Neuronal stem cell (in vitro differentiated cells): Measurements from ENCODE around the gene DONSON.

Source experiments
- DNase-seq: peaks from one replicate; pipeline ENCODE4 v3.0.0-alpha.2; 2013; ENCODE audit warnings: low spot score
- H2AFZ ChIP-seq: one replicate; pipeline ENCODE4 v1.6.1; 2013; ENCODE audit warnings: mild to moderate bottlenecking, low read length, inconsistent platforms
- H2AK5ac ChIP-seq: 2 replicates; pipeline ENCODE4 v1.6.1; 2013; ENCODE audit warnings: low read depth, mild to moderate bottlenecking, inconsistent platforms, low read length, moderate library complexity, mixed read lengths
- H2BK120ac ChIP-seq: 2 replicates; pipeline ENCODE4 v1.6.1; 2013; ENCODE audit warnings: low read depth, mild to moderate bottlenecking, inconsistent platforms, low read length, moderate library complexity, mixed read lengths
- H2BK12ac ChIP-seq: one replicate; pipeline ENCODE4 v1.6.1; 2013; ENCODE audit warnings: low read length, inconsistent platforms
- H2BK15ac ChIP-seq: 2 replicates; pipeline ENCODE4 v1.6.1; 2013; ENCODE audit warnings: mild to moderate bottlenecking, low read length, inconsistent platforms, mixed read lengths
- H2BK5ac ChIP-seq: one replicate; pipeline ENCODE4 v1.6.1; 2013; ENCODE audit warnings: inconsistent platforms, mild to moderate bottlenecking, low read length, moderate library complexity
- H3K14ac ChIP-seq: one replicate; pipeline ENCODE4 v1.6.1; 2013; ENCODE audit warnings: low read length, inconsistent platforms
- H3K18ac ChIP-seq: 2 replicates; pipeline ENCODE4 v1.6.1; 2013; ENCODE audit warnings: low read length, inconsistent platforms
- H3K23ac ChIP-seq: 2 replicates; pipeline ENCODE4 v1.6.1; 2013; ENCODE audit warnings: low read depth, mild to moderate bottlenecking, mixed read lengths, low read length, inconsistent platforms; ENCODE audit not compliant: poor library complexity
- H3K27ac ChIP-seq: replicated peaks from 3 replicates; pipeline ENCODE4 v1.5.1; 2013; ENCODE audit warnings: low read length, inconsistent platforms
- H3K27me3 ChIP-seq, 3 experiments: 2 replicates each; pipeline ENCODE4 v1.6.1; 2013; ENCODE audit warnings: low read length in 3 of 3, mild to moderate bottlenecking in 2 of 3, inconsistent platforms in 1 of 3, low read depth in 1 of 3, mixed read lengths in 1 of 3, moderate library complexity in 1 of 3; ENCODE audit not compliant: control insufficient read depth in 3 of 3, insufficient read depth in 3 of 3
- H3K36me3 ChIP-seq, 2 donors: replicated peaks in 1 of 2; 2 replicates each; pipeline ENCODE4 v1.6.1; 2013; ENCODE audit warnings: low read length in 2 of 2; ENCODE audit not compliant: control insufficient read depth in 2 of 2, insufficient read depth in 2 of 2
- H3K4ac ChIP-seq: 2 replicates; pipeline ENCODE4 v1.6.1; 2013; ENCODE audit warnings: inconsistent platforms, mild to moderate bottlenecking, low read length, moderate library complexity
- H3K4me1 ChIP-seq, 2 donors: 1 replicate in 1 of 2; 2 replicates in 1 of 2; pipeline ENCODE4 v1.6.1; 2013; ENCODE audit warnings: low read length in 2 of 2, low read depth in 1 of 2; ENCODE audit not compliant: control insufficient read depth in 2 of 2, insufficient read depth in 1 of 2
- H3K4me2 ChIP-seq: one replicate; pipeline ENCODE4 v1.6.1; 2013; ENCODE audit warnings: mild to moderate bottlenecking, low read length, inconsistent platforms; ENCODE audit not compliant: insufficient read depth, poor library complexity, severe bottlenecking
- H3K4me3 ChIP-seq, 2 donors: 2 replicates each; pipeline ENCODE4 v1.5.1; 2013; ENCODE audit warnings: low read length in 2 of 2, mild to moderate bottlenecking in 2 of 2, inconsistent platforms in 1 of 2, moderate library complexity in 1 of 2
- H3K79me1 ChIP-seq: one replicate; pipeline ENCODE4 v1.6.1; 2013; ENCODE audit warnings: low read depth, mild to moderate bottlenecking, inconsistent platforms, low read length, moderate library complexity
- H3K9ac ChIP-seq: one replicate; pipeline ENCODE4 v1.6.1; 2013; ENCODE audit warnings: mild to moderate bottlenecking, low read depth, low read length, inconsistent platforms; ENCODE audit not compliant: poor library complexity
- H3K9me3 ChIP-seq, 2 donors: replicated peaks in 1 of 2; 2 replicates each; pipeline versions ENCODE3 to v1.6.1; 2013; ENCODE audit warnings: low read length in 2 of 2, mild to moderate bottlenecking in 2 of 2, inconsistent platforms in 1 of 2, low read depth in 1 of 2, mixed read lengths in 1 of 2, moderate library complexity in 1 of 2; ENCODE audit not compliant: control insufficient read depth in 2 of 2, insufficient read depth in 1 of 2
- H4K8ac ChIP-seq: one replicate; pipeline ENCODE4 v1.6.1; 2013; ENCODE audit warnings: low read depth, mild to moderate bottlenecking, inconsistent platforms, low read length, moderate library complexity
- H4K91ac ChIP-seq: one replicate; pipeline ENCODE4 v1.6.1; 2013; ENCODE audit warnings: low read length, low read depth, mild to moderate bottlenecking, inconsistent platforms; ENCODE audit not compliant: poor library complexity
- WGBS, 2 donors: extraction: QIAGEN DNeasy Blood & Tissue Kit; methylation state at CpG; one replicate each; pipeline ENCODE4 v1.1.7; 2013; ENCODE audit warnings: missing lambda C conversion rate in 2 of 2, mixed read lengths in 1 of 2; ENCODE audit not compliant: insufficient read length in 2 of 2, insufficient replicate concordance in 1 of 2; ENCODE audit errors: extremely low coverage in 2 of 2; 5-methylcytosine and 5-hydroxymethylcytosine counted together

Gene DONSON

GRCh38 chr21:33608559-33608958, 20.1 kb upstream of the DONSON start:
- no peak overlapping the region for H4K8ac ChIP-seq
- no peak overlapping the region for H2BK120ac ChIP-seq
- no peak overlapping the region for H2BK15ac ChIP-seq
- no peak overlapping the region for H2BK12ac ChIP-seq
- DNase-seq = no peak
- WGBS, 2 donors = no CpG with 5 or more reads among the region's 1 CpG
- no peak overlapping the region for H3K23ac ChIP-seq
- H3K9ac ChIP-seq = no peak overlapping the region
- no peak overlapping the region for H3K14ac ChIP-seq
- no peak overlapping the region for H2AK5ac ChIP-seq
- no peak overlapping the region for H3K4me3 ChIP-seq
- H3K18ac ChIP-seq = no peak overlapping the region
- no peaks in the 10 kb centered on the region for H3K27me3 ChIP-seq
- peaks cover 3 to 75% of the 10 kb centered on the region in 2 donors for H3K36me3 ChIP-seq
- H3K4ac ChIP-seq = no peak overlapping the region
- H2BK5ac ChIP-seq = no peak overlapping the region
- H3K9me3 ChIP-seq = no peaks in the 10 kb centered on the region
- H3K4me2 ChIP-seq = no peak overlapping the region
- no peaks in the 10 kb centered on the region for H3K79me1 ChIP-seq
- H2AFZ ChIP-seq = no peak overlapping the region
- H3K27ac ChIP-seq = no peak overlapping the region
- H4K91ac ChIP-seq = no peak overlapping the region
- no peaks in the 10 kb centered on the region for H3K4me1 ChIP-seq

- Histone ChIP-seq H4K8ac (no peak overlapping the region), H3K36me3 (peaks cover 20 to 86% of the 10 kb centered on the region in 2 donors), H3K4ac (no peak overlapping the region), H2AK5ac (no peak overlapping the region), H3K79me1 (no peaks in the 10 kb centered on the region), H3K27me3 (no peaks in the 10 kb centered on the region), H3K23ac (no peak overlapping the region), H3K4me1 (no peaks in the 10 kb centered on the region), H3K4me2 (no peak overlapping the region), H2BK5ac (no peak overlapping the region), H3K9me3 (no peaks in the 10 kb centered on the region), H2BK15ac (no peak overlapping the region), H2AFZ (no peak overlapping the region), H3K14ac (no peak overlapping the region), H3K27ac (no peak overlapping the region), H2BK12ac (no peak overlapping the region), H3K18ac (no peak overlapping the region), H3K9ac (no peak overlapping the region), H4K91ac (no peak overlapping the region), H3K4me3 (no peak overlapping the region), H2BK120ac (no peak overlapping the region)
- no peak for DNase-seq
- WGBS, 2 donors = no CpG with 5 or more reads among the region's 1 CpG
These were observed 9.6 kb upstream of the DONSON start for GRCh38 chr21:33598051-33598450.

- H3K79me1 ChIP-seq = peaks cover 4% of the 10 kb centered on the region
- peak overlapping the region; percentile 75 for H2AK5ac ChIP-seq
- peak overlapping the region; percentile 94 for H3K18ac ChIP-seq
- peak overlapping the region; percentile 65 for H4K8ac ChIP-seq
- peak overlapping the region; percentile 91 for H3K9ac ChIP-seq
- no peak overlapping the region for H3K4ac ChIP-seq
- no peak overlapping the region for H2BK120ac ChIP-seq
- peak overlapping the region; percentile 82 for H3K14ac ChIP-seq
- peaks cover 1 to 5% of the 10 kb centered on the region in 2 donors for H3K9me3 ChIP-seq
- peaks cover 4 to 7% of the 10 kb centered on the region in 2 donors for H3K4me1 ChIP-seq
- H2AFZ ChIP-seq = peak overlapping the region; percentile 95
- no peaks in the 10 kb centered on the region for H3K27me3 ChIP-seq
- peak overlapping the region; percentile 98 for H3K23ac ChIP-seq
- peak overlapping the region; percentile 91 to 95 for H3K4me3 ChIP-seq
- H4K91ac ChIP-seq = no peak overlapping the region
- DNase-seq = peak; percentile 23
- peak overlapping the region; percentile 58 for H2BK15ac ChIP-seq
- peaks cover 3 to 49% of the 10 kb centered on the region in 2 donors for H3K36me3 ChIP-seq
- H3K27ac ChIP-seq = peak overlapping the region; percentile 77
- no CpG with 5 or more reads among the region's 57 CpGs for WGBS, 2 donors
- H3K4me2 ChIP-seq = peak overlapping the region; percentile 89
- H2BK12ac ChIP-seq = no peak overlapping the region
- peak overlapping the region; percentile 82 for H2BK5ac ChIP-seq
These were observed 546 bp downstream of the DONSON start for GRCh38 chr21:33587792-33588484.

- no peak for DNase-seq
- H3K23ac ChIP-seq = no peak overlapping the region
- H2BK12ac ChIP-seq = no peak overlapping the region
- H3K27ac ChIP-seq = no peak overlapping the region
- H3K27me3 ChIP-seq = no peaks in the 10 kb centered on the region
- no peak overlapping the region for H3K4me2 ChIP-seq
- no peak overlapping the region for H2BK120ac ChIP-seq
- no peak overlapping the region for H4K91ac ChIP-seq
- peak overlapping the region in 1 of 2 donors; percentile 91 for H3K4me3 ChIP-seq
- H2BK5ac ChIP-seq = no peak overlapping the region
- H2BK15ac ChIP-seq = no peak overlapping the region
- H3K9me3 ChIP-seq = peaks cover 1 to 5% of the 10 kb centered on the region in 2 donors
- no peak overlapping the region for H3K14ac ChIP-seq
- no CpG with 5 or more reads among the region's 6 CpGs for WGBS, 2 donors
- H3K36me3 ChIP-seq = peaks cover 0 to 53% of the 10 kb centered on the region in 2 donors
- no peak overlapping the region for H3K9ac ChIP-seq
- no peak overlapping the region for H2AK5ac ChIP-seq
- H2AFZ ChIP-seq = no peak overlapping the region
- peaks cover 4% of the 10 kb centered on the region for H3K79me1 ChIP-seq
- H3K4me1 ChIP-seq = peaks cover 4 to 7% of the 10 kb centered on the region in 2 donors
- no peak overlapping the region for H4K8ac ChIP-seq
- no peak overlapping the region for H3K4ac ChIP-seq
- no peak overlapping the region for H3K18ac ChIP-seq
These were observed 1.6 kb downstream of the DONSON start for GRCh38 chr21:33586927-33587326.
